ENCODE measurements around the gene FAM20C. TPM values are rescaled to one million over a fixed set of nuclear protein-coding genes. Genes with fewer than 3 reads are reported as not detected.

The FAM20C gene
- polyA plus RNA-seq, 2 donors, result 6.9 to 11.5 TPM

GRCh38 chr7:157771-158625 is 34.4 kb upstream of the FAM20C start:
- Histone ChIP-seq H3K9me3 (ENCODE audit: control insufficient read depth in 2 of 2, insufficient read depth in 1 of 2, low read depth in 1 of 2, low read length in 1 of 2) (no peaks in the 10 kb centered on the region), H3K4me3 (ENCODE audit: low read depth in 1 of 2, low read length in 2 of 2) (no peak overlapping the region), H3K4me1 (ENCODE audit: control insufficient read depth in 2 of 2, insufficient read depth in 2 of 2, low read length in 1 of 2) (peaks cover 2% of the 10 kb centered on the region in 2 donors), H3K27me3 (ENCODE audit: control insufficient read depth in 1 of 2, insufficient read depth in 2 of 2, low read length in 2 of 2) (no peaks in the 10 kb centered on the region), H3K36me3 (ENCODE audit: control insufficient read depth in 2 of 2, insufficient read depth in 2 of 2, low read length in 1 of 2) (peaks cover 0 to 2% of the 10 kb centered on the region in 2 donors), H3K27ac (ENCODE audit: low read depth in 2 of 2, low read length in 1 of 2) (no peak overlapping the region)
- WGBS, 2 donors, result 87 to 92% methylated on average over 23 of the region's 23 CpGs

- H3K9me3 ChIP-seq (ENCODE audit: control insufficient read depth in 2 of 2, insufficient read depth in 1 of 2, low read depth in 1 of 2, low read length in 1 of 2), result no peaks in the 10 kb centered on the region
- H3K4me3 ChIP-seq (ENCODE audit: low read depth in 1 of 2, low read length in 2 of 2), result no peak overlapping the region
- peaks cover 0 to 2% of the 10 kb centered on the region in 2 donors for H3K36me3 ChIP-seq (ENCODE audit: control insufficient read depth in 2 of 2, insufficient read depth in 2 of 2, low read length in 1 of 2)
- WGBS, 2 donors, result 93% methylated on average over 13 of the region's 13 CpGs
- H3K27ac ChIP-seq (ENCODE audit: low read depth in 2 of 2, low read length in 1 of 2), result no peak overlapping the region
- peaks cover 2% of the 10 kb centered on the region in 2 donors for H3K4me1 ChIP-seq (ENCODE audit: control insufficient read depth in 2 of 2, insufficient read depth in 2 of 2, low read length in 1 of 2)
- H3K27me3 ChIP-seq (ENCODE audit: control insufficient read depth in 1 of 2, insufficient read depth in 2 of 2, low read length in 2 of 2), result no peaks in the 10 kb centered on the region
Measured at GRCh38 chr7:158771-159170, 33.6 kb upstream of the FAM20C start.

- H3K4me1 ChIP-seq (ENCODE audit: control insufficient read depth in 2 of 2, insufficient read depth in 2 of 2, low read length in 1 of 2), result peaks cover 2% of the 10 kb centered on the region in 2 donors
- H3K36me3 ChIP-seq (ENCODE audit: control insufficient read depth in 2 of 2, insufficient read depth in 2 of 2, low read length in 1 of 2), result no peaks in the 10 kb centered on the region
- no peak overlapping the region for H3K27ac ChIP-seq (ENCODE audit: low read depth in 2 of 2, low read length in 1 of 2)
- no peaks in the 10 kb centered on the region for H3K27me3 ChIP-seq (ENCODE audit: control insufficient read depth in 1 of 2, insufficient read depth in 2 of 2, low read length in 2 of 2)
- H3K4me3 ChIP-seq (ENCODE audit: low read depth in 1 of 2, low read length in 2 of 2), result no peak overlapping the region
- no peaks in the 10 kb centered on the region for H3K9me3 ChIP-seq (ENCODE audit: control insufficient read depth in 2 of 2, insufficient read depth in 1 of 2, low read depth in 1 of 2, low read length in 1 of 2)
- 89 to 92% methylated on average over 50 of the region's 50 CpGs for WGBS, 2 donors
Measured at GRCh38 chr7:159370-160270, 32.8 kb upstream of the FAM20C start.

GRCh38 chr7:160958-161725 is 31.2 kb upstream of the FAM20C start:
- H3K4me3 ChIP-seq (ENCODE audit: low read depth in 1 of 2, low read length in 2 of 2), result no peak overlapping the region

GRCh38 chr7:162632-163297 is 29.6 kb upstream of the FAM20C start:
- no peaks in the 10 kb centered on the region for H3K4me1 ChIP-seq (ENCODE audit: control insufficient read depth in 2 of 2, insufficient read depth in 2 of 2, low read length in 1 of 2)
- H3K27me3 ChIP-seq (ENCODE audit: control insufficient read depth in 1 of 2, insufficient read depth in 2 of 2, low read length in 2 of 2), result no peaks in the 10 kb centered on the region
- WGBS, 2 donors, result 72 to 75% methylated on average over 21 of the region's 21 CpGs
- H3K36me3 ChIP-seq (ENCODE audit: control insufficient read depth in 2 of 2, insufficient read depth in 2 of 2, low read length in 1 of 2), result no peaks in the 10 kb centered on the region
- no peak overlapping the region for H3K27ac ChIP-seq (ENCODE audit: low read depth in 2 of 2, low read length in 1 of 2)
- H3K9me3 ChIP-seq (ENCODE audit: control insufficient read depth in 2 of 2, insufficient read depth in 1 of 2, low read depth in 1 of 2, low read length in 1 of 2), result no peaks in the 10 kb centered on the region
- no peak overlapping the region for H3K4me3 ChIP-seq (ENCODE audit: low read depth in 1 of 2, low read length in 2 of 2)

More at GRCh38 chr7:160958-161725, 31.2 kb upstream of the FAM20C start:
- Histone ChIP-seq H3K4me1 (ENCODE audit: control insufficient read depth in 2 of 2, insufficient read depth in 2 of 2, low read length in 1 of 2) (peaks cover under 1 to 2% of the 10 kb centered on the region in 2 donors), H3K27ac (ENCODE audit: low read depth in 2 of 2, low read length in 1 of 2) (no peak overlapping the region), H3K36me3 (ENCODE audit: control insufficient read depth in 2 of 2, insufficient read depth in 2 of 2, low read length in 1 of 2) (no peaks in the 10 kb centered on the region), H3K27me3 (ENCODE audit: control insufficient read depth in 1 of 2, insufficient read depth in 2 of 2, low read length in 2 of 2) (no peaks in the 10 kb centered on the region), H3K9me3 (ENCODE audit: control insufficient read depth in 2 of 2, insufficient read depth in 1 of 2, low read depth in 1 of 2, low read length in 1 of 2) (no peaks in the 10 kb centered on the region)
- 78 to 84% methylated on average over 27 of the region's 27 CpGs for WGBS, 2 donors

- WGBS, 2 donors, result 76 to 77% methylated on average over 12 of the region's 12 CpGs
- no peaks in the 10 kb centered on the region for H3K27me3 ChIP-seq (ENCODE audit: control insufficient read depth in 1 of 2, insufficient read depth in 2 of 2, low read length in 2 of 2)
Measured at GRCh38 chr7:163298-163695, 29.1 kb upstream of the FAM20C start.

GRCh38 chr7:163971-164881 is 28.1 kb upstream of the FAM20C start:
- Histone ChIP-seq H3K27me3 (ENCODE audit: control insufficient read depth in 1 of 2, insufficient read depth in 2 of 2, low read length in 2 of 2) (no peaks in the 10 kb centered on the region), H3K4me1 (ENCODE audit: control insufficient read depth in 2 of 2, insufficient read depth in 2 of 2, low read length in 1 of 2) (no peaks in the 10 kb centered on the region), H3K27ac (ENCODE audit: low read depth in 2 of 2, low read length in 1 of 2) (no peak overlapping the region), H3K9me3 (ENCODE audit: control insufficient read depth in 2 of 2, insufficient read depth in 1 of 2, low read depth in 1 of 2, low read length in 1 of 2) (no peaks in the 10 kb centered on the region), H3K36me3 (ENCODE audit: control insufficient read depth in 2 of 2, insufficient read depth in 2 of 2, low read length in 1 of 2) (no peaks in the 10 kb centered on the region), H3K4me3 (ENCODE audit: low read depth in 1 of 2, low read length in 2 of 2) (no peak overlapping the region)
- WGBS, 2 donors, result 69 to 82% methylated on average over 32 to 34 of the region's 34 CpGs

More at GRCh38 chr7:163298-163695, 29.1 kb upstream of the FAM20C start:
- Histone ChIP-seq H3K27ac (ENCODE audit: low read depth in 2 of 2, low read length in 1 of 2) (no peak overlapping the region), H3K4me1 (ENCODE audit: control insufficient read depth in 2 of 2, insufficient read depth in 2 of 2, low read length in 1 of 2) (no peaks in the 10 kb centered on the region), H3K4me3 (ENCODE audit: low read depth in 1 of 2, low read length in 2 of 2) (no peak overlapping the region), H3K36me3 (ENCODE audit: control insufficient read depth in 2 of 2, insufficient read depth in 2 of 2, low read length in 1 of 2) (no peaks in the 10 kb centered on the region), H3K9me3 (ENCODE audit: control insufficient read depth in 2 of 2, insufficient read depth in 1 of 2, low read depth in 1 of 2, low read length in 1 of 2) (no peaks in the 10 kb centered on the region)

- no peaks in the 10 kb centered on the region for H3K4me1 ChIP-seq (ENCODE audit: control insufficient read depth in 2 of 2, insufficient read depth in 2 of 2, low read length in 1 of 2)
- no peaks in the 10 kb centered on the region for H3K27me3 ChIP-seq (ENCODE audit: control insufficient read depth in 1 of 2, insufficient read depth in 2 of 2, low read length in 2 of 2)
- 60% methylated on average over 13 of the region's 13 CpGs for WGBS, 2 donors
Measured at GRCh38 chr7:164882-165660, 27.3 kb upstream of the FAM20C start.

More at GRCh38 chr7:164882-165660, 27.3 kb upstream of the FAM20C start:
- no peak overlapping the region for H3K4me3 ChIP-seq (ENCODE audit: low read depth in 1 of 2, low read length in 2 of 2)
- no peaks in the 10 kb centered on the region for H3K9me3 ChIP-seq (ENCODE audit: control insufficient read depth in 2 of 2, insufficient read depth in 1 of 2, low read depth in 1 of 2, low read length in 1 of 2)
- H3K27ac ChIP-seq (ENCODE audit: low read depth in 2 of 2, low read length in 1 of 2), result no peak overlapping the region
- H3K36me3 ChIP-seq (ENCODE audit: control insufficient read depth in 2 of 2, insufficient read depth in 2 of 2, low read length in 1 of 2), result no peaks in the 10 kb centered on the region

Measured in esophagus (tissue), 2 donors.